Stimulated activated CD8-positive, alpha-beta memory T cell treated with anti-CD3 and anti-CD28 coated beads, Interleukin-7, amount 100 ng/mL, for 1 hour (primary cell): ENCODE data around the gene LYPD4.

Experiments used
- DNase-seq, 2 donors: peaks; one replicate each; pipeline ENCODE4 v3.0.0-alpha.2; 2020; ENCODE audit warnings: low read depth in 2 of 2

LYPD4 gene, protein sequence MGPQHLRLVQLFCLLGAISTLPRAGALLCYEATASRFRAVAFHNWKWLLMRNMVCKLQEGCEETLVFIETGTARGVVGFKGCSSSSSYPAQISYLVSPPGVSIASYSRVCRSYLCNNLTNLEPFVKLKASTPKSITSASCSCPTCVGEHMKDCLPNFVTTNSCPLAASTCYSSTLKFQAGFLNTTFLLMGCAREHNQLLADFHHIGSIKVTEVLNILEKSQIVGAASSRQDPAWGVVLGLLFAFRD

GRCh38 chr19:41844601-41845000 is at the start of gene LYPD4:
TSS of gene LYPD4 (minus strand) at chr19:41844683. CDS start at chr19:41839285, 5,398 bp downstream.
- DNase-seq, result no peak

GRCh38 chr19:41893899-41894298 is 49.4 kb upstream of the LYPD4 start:
- DNase-seq, result no peak

GRCh38 chr19:41892173-41892902 is 47.9 kb upstream of the LYPD4 start:
- DNase-seq, result no peak

GRCh38 chr19:41890936-41891335 is 46.5 kb upstream of the LYPD4 start:
- no peak for DNase-seq

- DNase-seq, result no peak
Measured at GRCh38 chr19:41889896-41890295, 45.4 kb upstream of the LYPD4 start.

- no peak for DNase-seq
Measured at GRCh38 chr19:41888926-41889325, 44.4 kb upstream of the LYPD4 start.

DNA sequence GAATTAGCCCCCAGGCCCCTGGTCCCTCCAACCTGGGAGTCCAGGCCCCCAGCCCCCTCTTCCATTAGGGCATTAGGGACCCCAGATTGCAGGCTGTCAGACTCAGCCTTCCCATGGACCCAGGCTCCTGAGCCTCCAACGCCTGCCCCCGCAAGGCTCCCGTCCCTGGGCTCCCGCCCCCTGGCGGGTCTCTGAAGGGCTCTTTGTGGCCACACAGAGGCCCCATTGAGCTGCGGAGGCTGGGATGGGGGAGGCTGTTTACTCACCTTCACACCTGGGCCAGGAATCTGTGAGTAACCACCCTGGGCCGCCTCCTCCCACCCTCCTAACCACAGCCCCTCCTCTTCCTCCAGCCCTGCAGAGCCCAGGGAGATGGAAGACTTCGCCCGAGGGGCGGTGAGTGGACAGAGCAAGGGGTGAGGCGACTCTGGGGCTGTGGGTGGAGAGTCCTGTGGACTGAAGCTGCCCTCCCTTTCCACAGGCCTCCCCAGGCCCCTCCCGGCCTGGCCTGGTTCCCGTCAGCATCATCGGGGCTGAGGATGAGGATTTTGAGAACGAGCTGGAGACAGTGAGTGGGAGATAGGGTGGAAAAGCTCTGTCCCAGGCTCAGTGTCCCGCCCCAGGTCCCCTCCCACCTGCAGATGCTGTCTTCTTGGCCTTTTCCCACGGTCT is 43.4 kb upstream of the LYPD4 start:
- peak; percentile 76 to 79 for DNase-seq

GRCh38 chr19:41886761-41887710 is 42.6 kb upstream of the LYPD4 start:
- DNase-seq, result peak in 1 of 2 donors; percentile 47

DNA sequence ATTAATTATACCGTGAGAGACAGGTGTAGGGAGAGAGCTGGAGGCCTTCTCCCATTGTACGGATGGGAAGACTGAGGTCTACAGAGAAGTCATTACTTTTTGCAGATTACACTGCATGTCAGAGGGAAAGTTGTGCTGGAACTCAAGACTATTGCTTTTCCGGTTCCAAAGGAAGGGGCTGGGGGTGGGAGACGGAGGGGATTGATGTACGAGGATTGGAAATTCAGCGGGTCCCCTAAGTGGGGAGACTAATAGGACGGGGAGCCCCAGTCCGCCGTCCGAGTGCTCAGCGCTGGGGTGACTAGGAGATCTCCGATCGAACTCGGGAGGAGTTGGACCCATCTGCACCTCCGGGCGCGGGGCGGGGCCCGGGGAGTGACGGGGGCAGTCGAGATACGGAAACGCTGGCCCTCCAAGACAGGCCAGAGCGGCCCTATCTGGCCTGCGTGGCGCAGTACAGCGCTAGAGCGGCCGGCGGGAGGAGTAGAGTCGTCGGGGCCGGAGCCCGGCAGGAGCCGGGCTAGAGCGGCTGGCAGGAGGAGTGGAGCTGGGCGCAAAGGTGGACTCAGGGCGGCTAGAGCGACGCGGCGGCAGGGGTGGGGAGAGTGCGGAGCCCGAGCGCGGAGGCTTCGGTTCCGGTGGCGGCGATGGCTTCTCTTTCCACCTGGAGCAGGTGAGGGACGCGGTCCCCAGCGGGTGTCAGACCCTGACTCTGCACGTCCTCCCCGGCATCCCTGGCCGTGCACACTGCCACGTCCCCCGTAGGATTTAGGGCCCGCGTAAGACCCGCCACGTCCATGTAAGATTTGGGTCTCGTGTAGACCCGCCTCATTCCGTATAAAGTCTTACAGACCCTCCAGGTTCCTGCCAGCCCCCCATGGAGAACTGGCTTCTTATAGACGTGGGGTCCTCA is 39.6 kb upstream of the LYPD4 start:
- DNase-seq, result peak; percentile 70 to 82

GRCh38 chr19:41883463-41883820 is 39.0 kb upstream of the LYPD4 start:
- no peak for DNase-seq

- peak in 1 of 2 donors; percentile 30 for DNase-seq
Measured at GRCh38 chr19:41882568-41883462, 38.3 kb upstream of the LYPD4 start, which contains the start of gene ARHGEF1. TSS of gene ARHGEF1 (plus strand) at chr19:41883184. CDS start at chr19:41888083, 4,899 bp downstream.

DNA sequence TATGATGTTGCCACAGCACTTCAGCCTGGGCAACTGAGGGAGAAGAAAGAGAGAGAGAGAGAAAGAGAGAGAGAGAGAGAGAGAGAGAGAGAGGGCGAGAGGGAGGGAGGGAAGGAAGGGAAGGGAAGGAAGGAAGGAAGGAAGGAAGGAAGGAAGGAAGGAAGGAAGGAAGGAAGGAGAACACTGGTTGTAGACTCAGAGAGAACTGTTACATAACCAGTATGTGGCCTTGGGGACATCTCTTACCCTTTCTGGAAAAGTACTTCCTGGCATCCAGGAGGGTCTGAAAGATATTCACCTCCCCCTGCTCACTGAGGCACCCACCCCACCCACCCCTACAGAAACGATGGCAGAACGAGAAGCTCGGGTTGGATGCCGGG is 35.8 kb upstream of the LYPD4 start:
- DNase-seq, result no peak

- DNase-seq, result no peak
Measured at GRCh38 chr19:41879670-41880328, 35.3 kb upstream of the LYPD4 start.

DNA sequence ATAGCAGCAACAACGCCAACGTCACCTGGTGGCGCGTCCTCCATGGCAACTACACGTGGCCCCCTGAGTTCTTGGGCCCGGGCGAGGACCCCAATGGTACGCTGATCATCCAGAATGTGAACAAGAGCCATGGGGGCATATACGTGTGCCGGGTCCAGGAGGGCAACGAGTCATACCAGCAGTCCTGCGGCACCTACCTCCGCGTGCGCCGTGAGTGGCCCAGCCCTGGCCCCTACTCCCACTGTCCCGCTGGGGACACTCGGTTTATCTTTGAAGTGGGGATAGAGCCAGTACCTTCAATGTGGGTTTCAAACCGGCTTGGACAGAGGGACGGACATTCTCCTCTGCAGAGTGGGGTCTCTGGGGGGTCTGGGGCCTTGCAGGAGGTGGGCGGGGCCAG is 34.6 kb upstream of the LYPD4 start:
- DNase-seq, result no peak

DNA sequence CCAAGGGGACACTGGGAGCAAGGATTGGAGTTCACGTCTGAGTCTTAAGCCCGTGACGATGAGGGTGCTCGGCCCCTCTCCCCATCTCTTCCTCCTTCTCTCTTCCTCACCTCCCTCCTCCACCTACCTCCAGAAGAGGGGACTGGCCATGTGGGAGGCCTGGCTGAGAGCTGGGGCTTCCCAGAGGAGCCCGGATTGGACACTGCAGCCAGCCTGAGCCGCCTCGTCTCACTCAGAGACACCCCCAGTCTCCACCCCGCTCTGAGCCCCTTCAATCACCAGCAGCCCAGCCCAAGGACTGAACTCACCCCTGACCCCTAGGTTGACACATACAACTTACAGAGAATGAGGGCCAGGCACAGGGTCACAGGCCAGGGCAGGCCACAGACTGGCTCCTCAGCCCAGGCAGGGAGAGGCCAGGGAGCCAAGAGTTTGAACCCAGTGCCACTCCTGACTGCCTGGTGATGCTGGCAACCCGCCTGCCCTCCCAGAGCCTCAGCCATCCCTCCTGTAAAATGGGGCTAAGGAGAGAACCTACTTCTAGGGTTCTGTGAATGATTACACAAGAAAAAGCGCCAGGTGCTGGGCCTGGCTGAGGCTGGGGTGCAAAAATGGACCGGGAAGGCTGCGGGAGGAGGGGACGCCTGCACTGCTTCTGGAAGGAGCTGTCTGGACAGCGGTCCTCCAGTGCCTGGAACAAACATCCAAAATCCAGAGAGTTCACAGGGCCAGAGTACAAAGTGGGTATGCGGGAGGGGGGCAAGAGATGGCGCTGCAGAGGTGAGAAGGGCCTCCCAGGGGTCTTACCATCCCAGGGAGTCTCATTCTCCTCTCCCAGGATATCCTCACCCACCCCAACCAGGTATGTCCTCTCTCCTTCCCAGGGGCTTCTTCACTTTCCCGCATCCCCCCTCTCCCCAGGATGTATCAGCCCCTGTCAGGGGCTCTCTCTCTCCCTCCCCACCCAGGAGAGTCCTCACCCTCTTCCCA is 33.7 kb upstream of the LYPD4 start:
- no peak for DNase-seq

DNA sequence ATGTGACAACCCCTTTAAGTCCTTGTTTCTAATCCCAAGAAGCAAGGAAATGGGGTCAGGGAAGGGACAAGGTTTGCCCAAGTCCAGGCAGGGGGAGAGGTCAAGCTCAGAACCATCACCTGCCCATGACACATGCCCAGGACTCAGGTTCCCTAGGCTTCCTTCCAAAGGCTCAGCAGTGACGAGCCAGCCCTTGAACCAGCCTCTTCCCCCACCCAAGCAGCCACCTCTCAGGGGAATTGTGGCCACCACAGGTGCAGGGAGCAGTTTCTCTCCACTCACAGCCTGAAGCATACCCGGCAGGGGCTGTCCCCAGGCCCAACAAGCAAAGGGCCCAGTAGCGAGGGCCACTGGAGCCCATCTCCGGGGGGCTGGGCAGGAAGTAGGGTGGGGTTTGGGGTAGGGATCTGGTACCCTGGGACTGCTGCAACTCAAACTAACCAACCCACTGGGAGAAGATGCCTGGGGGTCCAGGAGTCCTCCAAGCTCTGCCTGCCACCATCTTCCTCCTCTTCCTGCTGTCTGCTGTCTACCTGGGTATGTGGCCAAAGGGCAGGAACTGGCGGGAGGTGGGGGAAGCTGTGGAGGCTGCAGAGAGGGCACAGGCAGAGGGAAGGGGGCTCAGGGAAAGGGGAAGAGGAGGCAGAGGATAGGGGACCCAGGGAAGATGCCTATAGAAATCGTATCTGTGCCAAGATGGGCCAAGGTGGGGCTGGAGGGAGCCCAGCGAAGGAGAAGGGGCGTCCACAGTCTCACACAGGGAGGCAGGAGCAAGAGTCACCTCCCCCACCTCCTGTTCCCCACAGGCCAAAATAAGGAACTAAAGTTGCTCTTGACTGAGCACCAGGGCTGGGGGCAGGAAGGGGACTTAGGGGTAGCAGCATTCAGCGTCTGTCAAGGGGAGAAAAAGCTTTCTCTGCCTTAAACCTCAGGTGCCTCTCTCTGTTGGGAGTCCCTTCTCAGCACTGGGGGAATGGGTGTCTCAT is 32.7 kb upstream of the LYPD4 start, which contains the start of gene CD79A:
Gene CD79A (plus strand): TSS at position 433 of the 986 bp plus-strand sequence. CDS start 26 bp downstream, at position 459.
- no peak for DNase-seq
